ENCODE measurements around the gene SMTNL2. TPM values are rescaled to one million over a fixed set of nuclear protein-coding genes. Genes with fewer than 3 reads are reported as not detected.
"Not testable (repeated sequence)": the region's sequence is repeated elsewhere in the genome, so short reads cannot be mapped to it uniquely, and the experiment has no call there.

SMTNL2 gene
- total RNA-seq, 1 experiment from 2014 or later, result 39.3 TPM

DNA sequence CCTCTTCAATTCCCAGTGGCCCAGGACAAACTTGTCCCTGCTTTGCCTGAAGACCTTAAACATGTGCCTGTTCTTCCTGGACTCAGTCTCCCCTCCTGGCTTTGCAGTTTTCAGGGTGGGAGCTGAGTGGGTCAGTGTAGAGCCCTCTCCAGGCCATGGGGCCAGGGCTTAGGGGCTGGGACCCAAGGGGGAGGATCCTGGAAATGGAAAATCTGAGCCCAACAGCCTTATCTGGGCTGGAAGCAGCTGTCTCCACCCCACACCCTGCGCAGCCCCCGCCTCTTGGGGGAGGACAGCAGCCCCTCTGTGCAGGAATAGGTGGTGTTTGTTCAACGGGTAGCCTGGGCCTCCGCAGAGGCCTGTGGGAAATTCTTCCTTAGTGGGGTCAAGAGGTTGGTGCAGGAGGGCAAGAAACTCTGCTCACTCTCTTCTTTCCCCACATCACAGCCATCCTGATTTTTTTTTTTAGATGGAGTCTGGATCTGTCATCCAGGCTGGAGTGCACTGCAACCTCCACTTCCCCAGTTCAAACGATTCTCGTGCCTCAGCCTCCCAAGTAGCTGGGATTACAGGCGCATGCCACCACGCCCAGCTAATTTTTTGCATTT lies 6.8 kb upstream of the SMTNL2 start:
- H3K27ac Mint-ChIP-seq (ENCODE audit: unreplicated experiment), result no peak overlapping the region
- Histone ChIP-seq H3K4me1 (peaks cover 8% of the 10 kb centered on the region), H3K36me3 (ENCODE audit: control insufficient read depth, insufficient read depth, low read length) (no peaks in the 10 kb centered on the region), H3K27me3 (replicated peaks; ENCODE audit: control insufficient read depth, insufficient read depth, low read length) (no peaks in the 10 kb centered on the region), H3K9me3 (no peaks in the 10 kb centered on the region), H3K4me3 (ENCODE audit: low read depth, low read length) (no peak overlapping the region)
- H3K4me3 Mint-ChIP-seq (ENCODE audit: unreplicated experiment), result no peak overlapping the region
- H3K9me3 Mint-ChIP-seq (ENCODE audit: unreplicated experiment), result no peaks in the 10 kb centered on the region
- ChIA-PET CTCF (no interaction called here), POLR2A (no interaction called here)
- no peaks in the 10 kb centered on the region for H3K4me1 Mint-ChIP-seq (ENCODE audit: low read depth, unreplicated experiment)
- intact Hi-C loops (cut with micrococcal nuclease; ENCODE audit: unreplicated experiment), result no loop called here
- DNase-seq, result no peak
- H3K36me3 Mint-ChIP-seq (ENCODE audit: insufficient read depth, unreplicated experiment), result no peaks in the 10 kb centered on the region
- TF ChIP-seq, protein P1, sequence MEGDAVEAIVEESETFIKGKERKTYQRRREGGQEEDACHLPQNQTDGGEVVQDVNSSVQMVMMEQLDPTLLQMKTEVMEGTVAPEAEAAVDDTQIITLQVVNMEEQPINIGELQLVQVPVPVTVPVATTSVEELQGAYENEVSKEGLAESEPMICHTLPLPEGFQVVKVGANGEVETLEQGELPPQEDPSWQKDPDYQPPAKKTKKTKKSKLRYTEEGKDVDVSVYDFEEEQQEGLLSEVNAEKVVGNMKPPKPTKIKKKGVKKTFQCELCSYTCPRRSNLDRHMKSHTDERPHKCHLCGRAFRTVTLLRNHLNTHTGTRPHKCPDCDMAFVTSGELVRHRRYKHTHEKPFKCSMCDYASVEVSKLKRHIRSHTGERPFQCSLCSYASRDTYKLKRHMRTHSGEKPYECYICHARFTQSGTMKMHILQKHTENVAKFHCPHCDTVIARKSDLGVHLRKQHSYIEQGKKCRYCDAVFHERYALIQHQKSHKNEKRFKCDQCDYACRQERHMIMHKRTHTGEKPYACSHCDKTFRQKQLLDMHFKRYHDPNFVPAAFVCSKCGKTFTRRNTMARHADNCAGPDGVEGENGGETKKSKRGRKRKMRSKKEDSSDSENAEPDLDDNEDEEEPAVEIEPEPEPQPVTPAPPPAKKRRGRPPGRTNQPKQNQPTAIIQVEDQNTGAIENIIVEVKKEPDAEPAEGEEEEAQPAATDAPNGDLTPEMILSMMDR (IDR thresholded peaks at IDR 0.05; ENCODE audit: insufficient read depth in 1 of 2, low read depth in 1 of 2, low read length in 1 of 2, severe bottlenecking in 1 of 2, unreplicated experiment in 1 of 2), result no peak
- BruUV-seq (replicated peaks), result no TSS peak
- H3K27me3 Mint-ChIP-seq (ENCODE audit: insufficient read depth, unreplicated experiment), result no peaks in the 10 kb centered on the region

DNA sequence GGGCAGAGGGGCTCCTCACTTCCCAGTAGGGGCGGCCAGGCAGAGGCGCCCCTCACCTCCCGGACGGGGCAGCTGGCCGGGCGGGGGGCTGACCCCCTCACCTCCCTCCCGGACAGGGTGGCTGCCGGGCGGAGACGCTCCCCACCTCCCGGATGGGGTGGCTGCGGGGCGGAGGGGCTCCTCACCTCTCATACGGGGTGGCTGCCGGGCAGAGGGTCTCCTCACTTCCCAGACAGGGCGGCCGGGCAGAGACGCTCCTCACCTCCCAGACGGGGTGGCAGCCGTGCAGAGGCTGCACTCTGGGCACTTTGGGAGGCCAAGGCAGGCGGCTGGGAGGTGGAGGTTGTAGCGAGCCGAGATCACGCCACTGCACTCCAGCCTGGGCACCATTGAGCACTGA lies 6.0 kb upstream of the SMTNL2 start:
- DNase-seq; POLR2A ChIA-PET; H3K36me3 ChIP-seq (ENCODE audit: control insufficient read depth, insufficient read depth, low read length); H3K9me3 ChIP-seq; H3K4me1 Mint-ChIP-seq (ENCODE audit: low read depth, unreplicated experiment); H3K4me3 ChIP-seq (ENCODE audit: low read depth, low read length); intact Hi-C loops (cut with micrococcal nuclease; ENCODE audit: unreplicated experiment); H3K4me3 Mint-ChIP-seq (ENCODE audit: unreplicated experiment); H3K27ac Mint-ChIP-seq (ENCODE audit: unreplicated experiment); H3K36me3 Mint-ChIP-seq (ENCODE audit: insufficient read depth, unreplicated experiment); H3K9me3 Mint-ChIP-seq (ENCODE audit: unreplicated experiment); H3K27me3 ChIP-seq (replicated peaks; ENCODE audit: control insufficient read depth, insufficient read depth, low read length); H3K4me1 ChIP-seq; CTCF ChIA-PET; BruUV-seq (replicated peaks); H3K27me3 Mint-ChIP-seq (ENCODE audit: insufficient read depth, unreplicated experiment): not testable (repeated sequence)

DNA sequence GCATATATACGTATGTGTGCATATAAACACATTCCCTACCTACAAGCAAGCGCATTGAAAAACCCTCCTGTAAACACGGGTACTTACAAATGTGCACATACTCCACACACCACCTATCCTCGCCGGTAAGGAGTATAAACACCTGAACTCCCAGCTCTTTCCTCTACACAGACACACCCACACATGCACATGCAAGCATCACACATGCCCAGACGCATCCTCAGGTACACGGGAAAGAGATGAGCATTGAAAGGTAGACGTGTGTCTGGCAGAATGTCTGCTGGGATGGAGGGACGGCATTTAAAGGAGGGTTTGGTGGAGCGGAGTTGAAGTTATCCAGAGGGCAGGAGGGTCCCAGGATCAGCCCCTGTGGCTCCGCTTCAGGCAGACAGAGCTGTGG lies 4.7 kb upstream of the SMTNL2 start:
- Histone ChIP-seq H3K27me3 (replicated peaks; ENCODE audit: control insufficient read depth, insufficient read depth, low read length) (no peaks in the 10 kb centered on the region), H3K4me3 (ENCODE audit: low read depth, low read length) (no peak overlapping the region), H3K36me3 (ENCODE audit: control insufficient read depth, insufficient read depth, low read length) (no peaks in the 10 kb centered on the region), H3K4me1 (peaks cover 8% of the 10 kb centered on the region), H3K9me3 (no peaks in the 10 kb centered on the region)
- DNase-seq, result no peak
- H3K9me3 Mint-ChIP-seq (ENCODE audit: unreplicated experiment), result no peaks in the 10 kb centered on the region
- H3K27ac Mint-ChIP-seq (ENCODE audit: unreplicated experiment), result no peak overlapping the region
- no TSS peak for BruUV-seq (replicated peaks)
- H3K27me3 Mint-ChIP-seq (ENCODE audit: insufficient read depth, unreplicated experiment), result no peaks in the 10 kb centered on the region
- H3K36me3 Mint-ChIP-seq (ENCODE audit: insufficient read depth, unreplicated experiment), result no peaks in the 10 kb centered on the region
- TF ChIP-seq, protein P1 (IDR thresholded peaks at IDR 0.05; ENCODE audit: insufficient read depth in 1 of 2, low read depth in 1 of 2, low read length in 1 of 2, severe bottlenecking in 1 of 2, unreplicated experiment in 1 of 2), result no peak
- no peaks in the 10 kb centered on the region for H3K4me1 Mint-ChIP-seq (ENCODE audit: low read depth, unreplicated experiment)
- POLR2A ChIA-PET, result no interaction called here
- intact Hi-C loops (cut with micrococcal nuclease; ENCODE audit: unreplicated experiment), result no loop called here
- CTCF ChIA-PET, result no interaction called here
- no peak overlapping the region for H3K4me3 Mint-ChIP-seq (ENCODE audit: unreplicated experiment)

DNA sequence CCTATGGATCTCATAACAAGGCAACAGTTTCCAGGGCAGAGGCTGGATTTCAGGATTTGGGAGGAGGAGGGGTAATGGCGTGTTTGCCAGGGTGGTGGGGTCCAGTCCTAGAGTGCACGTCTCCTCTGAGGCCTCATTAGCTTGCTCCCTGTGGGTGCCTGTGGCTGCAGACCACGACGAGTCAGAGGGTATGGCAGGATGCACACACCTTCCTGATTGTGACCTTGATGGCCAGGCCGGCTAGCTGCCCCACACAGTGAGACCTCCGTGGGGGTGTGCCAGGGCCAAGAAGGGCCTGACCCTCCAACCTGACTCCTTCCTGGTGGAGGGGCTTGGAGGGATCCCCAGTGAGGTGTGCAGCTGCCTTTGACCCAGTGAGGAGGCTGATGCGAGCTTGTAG lies 4.0 kb upstream of the SMTNL2 start:
- Mint-ChIP-seq H3K4me3 (ENCODE audit: unreplicated experiment) (no peak overlapping the region), H3K27me3 (ENCODE audit: insufficient read depth, unreplicated experiment) (no peaks in the 10 kb centered on the region), H3K36me3 (ENCODE audit: insufficient read depth, unreplicated experiment) (peaks cover 4% of the 10 kb centered on the region), H3K4me1 (ENCODE audit: low read depth, unreplicated experiment) (no peaks in the 10 kb centered on the region), H3K9me3 (ENCODE audit: unreplicated experiment) (no peaks in the 10 kb centered on the region), H3K27ac (ENCODE audit: unreplicated experiment) (no peak overlapping the region)
- intact Hi-C loops (cut with micrococcal nuclease; ENCODE audit: unreplicated experiment), result no loop called here
- Histone ChIP-seq H3K4me1 (peaks cover 8% of the 10 kb centered on the region), H3K36me3 (ENCODE audit: control insufficient read depth, insufficient read depth, low read length) (no peaks in the 10 kb centered on the region), H3K9me3 (no peaks in the 10 kb centered on the region), H3K27me3 (replicated peaks; ENCODE audit: control insufficient read depth, insufficient read depth, low read length) (no peaks in the 10 kb centered on the region), H3K4me3 (ENCODE audit: low read depth, low read length) (no peak overlapping the region)
- no peak for DNase-seq
- POLR2A ChIA-PET, result interaction anchor here (0.6 kb wide), 1 partner anchor 40 kb away, joined by 7 read pairs; no protein-coding TSS in a partner anchor
- CTCF ChIA-PET, result no interaction called here
- TF ChIP-seq, protein P1 (IDR thresholded peaks at IDR 0.05; ENCODE audit: insufficient read depth in 1 of 2, low read depth in 1 of 2, low read length in 1 of 2, severe bottlenecking in 1 of 2, unreplicated experiment in 1 of 2), result no peak
- BruUV-seq (replicated peaks), result no TSS peak
